Liver (tissue), 3 donors: ENCODE measurements around the gene SRSF3.

Experiments
- ATF3 ChIP-seq: IDR thresholded peaks from 2 replicates; pipeline ENCODE4 v1.6.1; 2016; ENCODE audit warnings: antibody characterized with exemption
- CTCF ChIP-seq: fragments of 150-350 bp; IDR thresholded peaks from 2 replicates; pipeline ENCODE4 v1.5.1; 2017; ENCODE audit warnings: improper control_type of control experiment, low read depth, low read length; ENCODE audit not compliant: missing input control
- EGR1 ChIP-seq, 2 donors: IDR thresholded peaks; 2 replicates each; pipeline ENCODE4 v1.6.1; 2016 to 2018; ENCODE audit warnings: antibody characterized with exemption in 2 of 2, low read depth in 2 of 2
- FOXA1 ChIP-seq: IDR thresholded peaks from 2 replicates; pipeline ENCODE4 v1.6.1; 2016; ENCODE audit warnings: antibody characterized with exemption
- GABPA ChIP-seq, 2 donors: IDR thresholded peaks in 1 of 2; conservative IDR thresholded peaks in 1 of 2; 2 replicates each; pipeline ENCODE4 v1.6.1; 2016; ENCODE audit warnings: antibody characterized with exemption in 2 of 2, mild to moderate bottlenecking in 1 of 2, moderate library complexity in 1 of 2
- HNF4A ChIP-seq, 2 donors: conservative IDR thresholded peaks; 2 replicates each; pipeline ENCODE4 v1.6.1; 2016; ENCODE audit warnings: antibody characterized with exemption in 2 of 2, mild to moderate bottlenecking in 2 of 2
- JUND ChIP-seq, 2 donors: IDR thresholded peaks; 2 replicates each; pipeline ENCODE4 v1.6.1; 2016; ENCODE audit warnings: antibody characterized with exemption in 2 of 2
- RAD21 ChIP-seq, 2 donors: IDR thresholded peaks; 2 replicates each; pipeline ENCODE4 v1.6.1; 2016; ENCODE audit warnings: antibody characterized with exemption in 2 of 2, mild to moderate bottlenecking in 2 of 2
- REST ChIP-seq: IDR thresholded peaks from 2 replicates; pipeline ENCODE4 v1.6.1; 2016; ENCODE audit warnings: antibody characterized with exemption, mild to moderate bottlenecking
- SP1 ChIP-seq: IDR thresholded peaks from 2 replicates; pipeline ENCODE4 v1.6.1; 2018; ENCODE audit warnings: antibody characterized with exemption, mild to moderate bottlenecking
- TAF1 ChIP-seq: conservative IDR thresholded peaks from 2 replicates; pipeline ENCODE4 v1.6.1; 2016; ENCODE audit warnings: antibody characterized with exemption, mild to moderate bottlenecking
- YY1 ChIP-seq: IDR thresholded peaks from 2 replicates; pipeline ENCODE4 v1.6.1; 2016; ENCODE audit warnings: antibody characterized with exemption, mild to moderate bottlenecking
- TF ChIP-seq, protein P1 (sequence below): IDR thresholded peaks from 2 replicates; pipeline ENCODE4 v1.6.1; 2016; ENCODE audit warnings: antibody characterized with exemption
- donor health status: healthy.
- donor health status: healthy.

DNA sequence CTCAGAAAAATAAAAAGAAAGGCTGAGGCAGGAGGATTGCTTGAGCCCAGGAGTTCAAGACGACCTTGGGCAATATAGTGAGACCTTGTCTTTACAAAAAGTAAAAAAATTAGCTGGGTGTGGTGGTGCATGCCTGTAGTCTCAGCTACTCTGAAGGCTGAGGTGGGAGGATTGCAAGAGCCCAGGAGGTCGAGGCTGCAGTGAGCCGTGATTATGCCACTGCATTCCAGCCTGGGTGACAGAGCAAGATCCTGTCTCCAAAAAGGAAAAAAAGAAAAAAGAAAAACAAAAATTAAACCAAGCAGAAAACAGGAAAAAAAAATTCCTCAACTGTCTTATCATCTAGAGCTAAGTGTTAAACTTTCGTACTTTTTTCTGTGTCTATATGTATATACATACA lies 12.4 kb upstream of the SRSF3 start:
- TF ChIP-seq CTCF (no peak), SP1 (no peak), RAD21 (IDR thresholded peaks at IDR 0.05) (no peak), REST (no peak), EGR1 (IDR thresholded peaks at IDR 0.05; ENCODE audit: low read depth in 2 of 2) (no peak), ATF3 (no peak), FOXA1 (no peak), GABPA (IDR thresholded peaks at IDR 0.05 in 1 of 2, conservative IDR thresholded peaks at IDR 0.05 in 1 of 2) (no peak), JUND (IDR thresholded peaks at IDR 0.05) (no peak), HNF4A (conservative IDR thresholded peaks at IDR 0.05) (no peak), TAF1 (no peak), YY1 (no peak)
- TF ChIP-seq, protein P1, sequence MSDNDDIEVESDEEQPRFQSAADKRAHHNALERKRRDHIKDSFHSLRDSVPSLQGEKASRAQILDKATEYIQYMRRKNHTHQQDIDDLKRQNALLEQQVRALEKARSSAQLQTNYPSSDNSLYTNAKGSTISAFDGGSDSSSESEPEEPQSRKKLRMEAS = no peak
